Hepatocyte (in vitro differentiated cells): ENCODE measurements around the gene VAPA. TPM values are rescaled to one million over a fixed set of nuclear protein-coding genes. Genes with fewer than 3 reads are reported as not detected.

Experiments used
- DNase-seq: peaks from one replicate; pipeline ENCODE4 v3.0.0-alpha.2; 2016; ENCODE audit warnings: low spot score
- H2AFZ ChIP-seq: fragments of 200-600 bp; sonication (generic); 2 replicates; pipeline ENCODE4 v1.6.0; 2016; ENCODE audit warnings: antibody characterized with exemption, mild to moderate bottlenecking
- H3K27ac ChIP-seq: fragments of 200-600 bp; sonication (generic); 2 replicates; pipeline ENCODE4 v1.5.1; 2016; ENCODE audit warnings: mild to moderate bottlenecking
- H3K27me3 ChIP-seq: fragments of 200-600 bp; sonication (generic); 2 replicates; pipeline ENCODE4 v1.6.1; 2016
- H3K36me3 ChIP-seq: fragments of 200-600 bp; sonication (generic); replicated peaks from 2 replicates; pipeline ENCODE4 v1.5.1; 2016; ENCODE audit warnings: low read depth; ENCODE audit not compliant: insufficient read depth
- H3K4me1 ChIP-seq: fragments of 200-600 bp; sonication (generic); 2 replicates; pipeline ENCODE4 v1.5.1; 2016; ENCODE audit warnings: mild to moderate bottlenecking, moderate library complexity; ENCODE audit not compliant: insufficient read depth
- H3K4me2 ChIP-seq: fragments of 200-600 bp; sonication (generic); 2 replicates; pipeline ENCODE4 v1.6.0; 2016
- H3K4me3 ChIP-seq: fragments of 200-600 bp; sonication (generic); 2 replicates; pipeline ENCODE4 v1.5.1; 2016; ENCODE audit warnings: mild to moderate bottlenecking
- H3K79me2 ChIP-seq: fragments of 200-600 bp; sonication (generic); 2 replicates; pipeline ENCODE4 v1.6.0; 2017; ENCODE audit warnings: mild to moderate bottlenecking
- H3K9me2 ChIP-seq: fragments of 200-600 bp; sonication (generic); replicated peaks from 2 replicates; pipeline ENCODE4 v1.6.0; 2017; ENCODE audit warnings: mild to moderate bottlenecking; ENCODE audit not compliant: insufficient read depth
- H3K9me3 ChIP-seq: fragments of 200-600 bp; sonication (generic); 2 replicates; pipeline ENCODE4 v1.5.1; 2016; ENCODE audit warnings: low read depth, mild to moderate bottlenecking
- H4K20me1 ChIP-seq: fragments of 200-600 bp; sonication (generic); 2 replicates; pipeline ENCODE4 v1.6.0; 2016; ENCODE audit warnings: mild to moderate bottlenecking; ENCODE audit not compliant: insufficient read depth, poor library complexity, severe bottlenecking
- CTCF ChIP-seq: fragments of 200-600 bp; sonication (generic); IDR thresholded peaks from 2 replicates; pipeline ENCODE4 v1.5.1; 2016; ENCODE audit warnings: antibody characterized with exemption, mild to moderate bottlenecking; ENCODE audit not compliant: poor library complexity
- EZH2 ChIP-seq: fragments of 200-600 bp; sonication (generic); IDR thresholded peaks from 2 replicates; pipeline ENCODE4 v1.6.1; 2016; ENCODE audit warnings: antibody characterized with exemption, mild to moderate bottlenecking, borderline replicate concordance
- EZH2phosphoT487 ChIP-seq: fragments of 200-600 bp; sonication (generic); IDR thresholded peaks from one replicate; pipeline ENCODE4 v1.6.1; 2018; ENCODE audit warnings: antibody characterized with exemption, mild to moderate bottlenecking, low read depth, moderate library complexity; ENCODE audit not compliant: unreplicated experiment, severe bottlenecking
- WGBS: methylation state at CpG from one replicate; pipeline ENCODE4 v1.1.6; 2016; ENCODE audit warnings: low lambda C conversion rate; ENCODE audit errors: missing lambda C conversion rate; 5-methylcytosine and 5-hydroxymethylcytosine counted together
- polyA plus RNA-seq: library from polyadenylated mRNA; unstranded; fragments of >200 nt; fragmentation: Nextera tagmentation; extraction: Ambion mirVana; gene quantifications from 2 replicates; pipeline ENCODE4 v1.2.1, GENCODE V29; 2016
- total RNA-seq: library from RNA; depleted of rRNA; stranded (reverse); fragments of >200 nt; gene quantifications from 2 replicates; pipeline ENCODE4 v1.2.3, GENCODE V29; 2014

Gene VAPA
- total and polyA plus RNA-seq, 2 experiments from 2014 or later = 290 to 324 TPM

- WGBS = 80% methylated on average over 3 of the region's 3 CpGs
Measured at GRCh38 chr18:9944805-9945204, 31.0 kb downstream of the VAPA start.

DNA sequence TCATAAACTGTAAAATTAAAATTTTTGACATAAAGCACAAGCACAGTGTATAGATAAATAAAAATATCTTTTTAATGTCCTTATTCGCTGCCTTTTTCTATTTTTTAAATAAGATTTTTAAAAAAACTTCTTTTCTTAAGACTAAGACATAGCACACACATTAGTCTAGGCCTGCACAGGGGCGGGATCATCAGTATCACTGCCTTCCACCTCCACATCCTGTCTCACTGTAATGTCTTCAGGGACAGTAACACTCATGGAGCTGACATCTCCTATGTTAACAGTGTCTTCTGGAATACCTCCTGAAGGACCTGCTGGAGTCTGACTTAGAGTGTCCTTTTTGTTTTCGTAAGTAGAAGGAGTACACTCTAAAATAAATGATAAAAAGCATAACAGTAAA is 33.0 kb downstream of the VAPA start:
- Histone ChIP-seq H3K79me2 (peaks cover 68% of the 10 kb centered on the region), H3K27me3 (no peaks in the 10 kb centered on the region), H3K4me3 (no peak overlapping the region), H3K27ac (no peak overlapping the region), H3K36me3 (no peaks in the 10 kb centered on the region), H4K20me1 (peaks cover 16% of the 10 kb centered on the region), H3K4me2 (no peak overlapping the region), H3K4me1 (no peaks in the 10 kb centered on the region), H3K9me2 (no peaks in the 10 kb centered on the region), H2AFZ (no peak overlapping the region), H3K9me3 (no peaks in the 10 kb centered on the region)
- no peak for TF ChIP-seq EZH2phosphoT487
- TF ChIP-seq EZH2 = no peak
- TF ChIP-seq CTCF = no peak
- 98% methylated on average over 3 of the region's 3 CpGs for WGBS
- DNase-seq = no peak

More at GRCh38 chr18:9944805-9945204, 31.0 kb downstream of the VAPA start:
- Histone ChIP-seq H3K36me3 (no peaks in the 10 kb centered on the region), H3K4me3 (no peak overlapping the region), H3K4me1 (no peaks in the 10 kb centered on the region), H4K20me1 (peaks cover 24% of the 10 kb centered on the region), H3K4me2 (no peak overlapping the region), H3K9me3 (no peaks in the 10 kb centered on the region), H2AFZ (no peak overlapping the region), H3K27me3 (no peaks in the 10 kb centered on the region), H3K9me2 (no peaks in the 10 kb centered on the region), H3K27ac (no peak overlapping the region), H3K79me2 (peaks cover 66% of the 10 kb centered on the region)
- DNase-seq = no peak
- TF ChIP-seq EZH2phosphoT487 (no peak), CTCF (no peak), EZH2 (no peak)

GRCh38 chr18:9947248-9947647 is 33.4 kb downstream of the VAPA start:
- no peak for TF ChIP-seq EZH2phosphoT487
- no peak for TF ChIP-seq EZH2
- TF ChIP-seq CTCF = no peak

DNA sequence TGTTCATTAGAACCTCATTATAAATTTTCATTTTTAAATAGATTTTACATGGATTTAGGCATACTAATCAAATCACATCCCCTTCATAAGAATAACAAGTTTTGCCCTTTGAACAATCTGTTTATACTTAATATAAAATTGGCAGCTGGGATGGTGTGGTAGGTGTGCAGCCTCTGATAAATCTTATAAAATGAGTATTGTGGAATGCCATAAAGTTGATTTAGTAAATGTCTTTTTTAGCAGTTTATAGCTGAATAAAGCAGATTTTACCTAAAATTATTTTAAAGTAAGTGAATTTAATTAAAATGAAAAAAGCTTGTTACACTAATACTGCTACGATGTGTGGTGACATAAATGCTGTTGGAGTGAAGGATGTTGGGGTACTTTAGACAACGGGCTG is 35.5 kb downstream of the VAPA start:
- no peak for DNase-seq
- Histone ChIP-seq H3K36me3 (no peaks in the 10 kb centered on the region), H3K4me3 (no peak overlapping the region), H3K27me3 (no peaks in the 10 kb centered on the region), H2AFZ (no peak overlapping the region), H3K9me3 (no peaks in the 10 kb centered on the region), H3K9me2 (no peaks in the 10 kb centered on the region), H3K79me2 (peaks cover 56% of the 10 kb centered on the region), H3K27ac (no peak overlapping the region), H3K4me1 (no peaks in the 10 kb centered on the region), H3K4me2 (no peak overlapping the region), H4K20me1 (peaks cover 9% of the 10 kb centered on the region)
- TF ChIP-seq EZH2phosphoT487 (no peak), CTCF (no peak), EZH2 (no peak)
- WGBS = 96% methylated on average over 2 of the region's 2 CpGs

More at GRCh38 chr18:9947248-9947647, 33.4 kb downstream of the VAPA start:
- H3K27ac ChIP-seq = no peak overlapping the region
- H3K9me3 ChIP-seq = no peaks in the 10 kb centered on the region
- WGBS = 85% methylated on average over 1 of the region's 1 CpG
- H3K27me3 ChIP-seq = no peaks in the 10 kb centered on the region
- peaks cover 68% of the 10 kb centered on the region for H3K79me2 ChIP-seq
- peaks cover 13% of the 10 kb centered on the region for H4K20me1 ChIP-seq
- H2AFZ ChIP-seq = no peak overlapping the region
- H3K9me2 ChIP-seq = no peaks in the 10 kb centered on the region
- no peak for DNase-seq
- no peaks in the 10 kb centered on the region for H3K36me3 ChIP-seq
- H3K4me3 ChIP-seq = no peak overlapping the region
- no peaks in the 10 kb centered on the region for H3K4me1 ChIP-seq
- H3K4me2 ChIP-seq = no peak overlapping the region
